ENCODE results near the gene ZNF319. TPM values are rescaled to one million over a fixed set of nuclear protein-coding genes. Genes with fewer than 3 reads are reported as not detected.

Gene ZNF319
- total RNA-seq, 1 donor from 2014 or later: 3.1 TPM

DNA sequence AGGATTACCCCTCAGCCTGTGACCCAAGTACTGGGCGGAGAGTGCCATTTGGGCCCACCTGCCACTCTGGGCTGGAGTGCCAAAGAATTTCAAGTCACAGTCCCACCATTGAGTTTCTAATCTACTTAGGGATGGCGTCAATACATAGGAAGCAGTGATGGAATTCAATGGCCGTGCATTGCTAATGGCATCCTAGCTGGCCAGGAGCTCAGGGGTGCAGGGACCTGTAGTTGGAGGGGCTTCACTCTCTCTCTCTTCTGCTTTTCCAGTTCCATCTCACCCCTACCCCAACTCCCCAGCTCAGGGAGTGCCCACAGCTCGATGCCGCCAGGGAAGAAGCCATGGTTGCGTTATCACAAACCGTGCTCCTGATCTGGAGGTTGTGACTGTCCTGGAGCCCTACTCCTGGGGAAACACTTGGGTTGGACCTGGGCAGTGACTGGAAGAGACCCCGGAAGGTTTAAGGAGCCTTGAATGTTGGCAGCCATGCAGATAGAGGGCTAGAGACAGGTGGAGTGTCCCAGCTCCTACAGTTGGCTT is 27.5 kb upstream of the ZNF319 start:
- peak overlapping the region; percentile 2 to 41 (median 5) for H3K4me3 ChIP-seq (ENCODE audit: low read length in 3 of 3)
- H3K4me1 ChIP-seq (ENCODE audit: control insufficient read depth in 3 of 3, insufficient read depth in 3 of 3, low read length in 3 of 3): peaks cover 57 to 69% (median 60%) of the 10 kb centered on the region in 3 donors
- H3K27me3 ChIP-seq (ENCODE audit: control insufficient read depth in 3 of 3, insufficient read depth in 3 of 3, low read length in 3 of 3): no peaks in the 10 kb centered on the region
- peaks cover 0 to 2% (median 0%) of the 10 kb centered on the region in 3 donors for H3K36me3 ChIP-seq (ENCODE audit: control insufficient read depth in 3 of 3, insufficient read depth in 3 of 3, low read length in 3 of 3)
- no peak overlapping the region for H3K9ac ChIP-seq (ENCODE audit: low read depth in 1 of 3, low read length in 3 of 3)
- H3K27ac ChIP-seq (ENCODE audit: low read depth, low read length): no peak overlapping the region
- no peaks in the 10 kb centered on the region for H3K9me3 ChIP-seq (ENCODE audit: control insufficient read depth in 3 of 3, low read length in 3 of 3)

DNA sequence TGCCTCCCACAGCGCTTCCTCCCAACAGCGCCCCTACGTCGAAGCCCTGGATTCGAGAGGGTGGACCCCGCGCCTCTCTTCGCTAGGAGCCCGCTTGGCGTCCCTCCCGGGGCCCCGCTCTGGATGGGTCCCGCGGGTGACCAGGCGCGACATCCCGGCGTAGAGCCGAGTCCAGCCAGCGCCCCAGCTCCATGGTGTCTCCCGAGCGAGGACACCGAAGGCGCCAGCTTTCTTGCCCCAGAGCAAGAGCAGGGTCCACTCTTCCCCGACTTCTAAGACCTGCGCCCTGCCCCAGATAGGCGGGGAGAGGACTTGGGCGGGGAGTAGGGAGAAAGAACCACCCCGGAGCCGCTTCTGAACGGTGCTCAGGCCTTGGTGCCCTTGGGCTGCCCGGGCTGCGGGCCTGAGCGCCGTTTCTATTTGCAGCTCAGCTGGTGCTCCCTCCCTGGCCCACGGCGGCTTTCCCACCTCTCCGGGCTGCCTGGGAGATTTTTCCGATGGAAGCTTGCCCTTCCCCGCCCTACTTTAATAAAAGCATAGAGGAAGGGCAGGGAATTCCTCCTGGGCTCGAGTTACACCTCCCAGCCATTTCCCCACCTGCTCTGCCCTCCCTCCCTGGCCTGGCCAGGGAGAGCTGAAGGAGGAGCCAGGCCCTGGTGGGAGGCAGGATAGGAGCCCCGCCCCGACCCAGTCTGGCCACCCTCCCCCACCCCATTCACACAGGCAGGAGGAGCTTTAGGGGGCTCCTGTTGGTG is 26.9 kb upstream of the ZNF319 start:
- Histone ChIP-seq H3K4me3 (ENCODE audit: low read length in 3 of 3) (peak overlapping the region; percentile 72 to 83 (median 82)), H3K9ac (ENCODE audit: low read depth in 1 of 3, low read length in 3 of 3) (peak overlapping the region; percentile 69 to 82 (median 74)), H3K27me3 (ENCODE audit: control insufficient read depth in 3 of 3, insufficient read depth in 3 of 3, low read length in 3 of 3) (no peaks in the 10 kb centered on the region), H3K9me3 (ENCODE audit: control insufficient read depth in 3 of 3, low read length in 3 of 3) (no peaks in the 10 kb centered on the region), H3K36me3 (ENCODE audit: control insufficient read depth in 3 of 3, insufficient read depth in 3 of 3, low read length in 3 of 3) (peaks cover 0 to 2% (median 0%) of the 10 kb centered on the region in 3 donors), H3K4me1 (ENCODE audit: control insufficient read depth in 3 of 3, insufficient read depth in 3 of 3, low read length in 3 of 3) (peaks cover 58 to 72% (median 62%) of the 10 kb centered on the region in 3 donors), H3K27ac (ENCODE audit: low read depth, low read length) (peak overlapping the region; percentile 84)

DNA sequence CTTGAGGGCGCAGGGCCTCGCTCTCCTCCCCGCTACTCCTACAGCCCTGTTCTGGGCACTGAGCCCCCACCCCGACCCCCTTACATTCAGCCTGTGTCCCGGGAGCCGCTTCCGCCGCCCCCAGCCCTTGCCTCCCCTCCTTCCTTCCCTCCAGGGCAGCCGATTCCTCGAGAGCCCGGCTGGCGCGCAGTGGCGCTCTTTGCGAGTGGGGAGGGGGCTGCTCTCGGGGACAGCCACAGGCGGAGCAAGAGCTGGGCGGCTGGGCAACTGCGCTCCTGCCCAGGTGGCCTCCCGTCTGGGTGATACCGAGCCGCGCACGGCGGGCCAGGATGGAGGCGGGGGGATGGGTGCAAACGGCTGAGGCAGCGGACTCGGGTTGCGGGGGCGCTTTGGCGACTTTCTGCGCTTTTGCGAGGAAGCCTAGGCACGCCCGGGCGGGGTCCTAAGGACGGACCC is 26.3 kb upstream of the ZNF319 start:
- Histone ChIP-seq H3K4me3 (ENCODE audit: low read length in 3 of 3) (peak overlapping the region; percentile 72 to 83 (median 82)), H3K27me3 (ENCODE audit: control insufficient read depth in 3 of 3, insufficient read depth in 3 of 3, low read length in 3 of 3) (no peaks in the 10 kb centered on the region), H3K27ac (ENCODE audit: low read depth, low read length) (peak overlapping the region; percentile 84), H3K36me3 (ENCODE audit: control insufficient read depth in 3 of 3, insufficient read depth in 3 of 3, low read length in 3 of 3) (peaks cover 0 to 2% (median 0%) of the 10 kb centered on the region in 3 donors), H3K9ac (ENCODE audit: low read depth in 1 of 3, low read length in 3 of 3) (peak overlapping the region; percentile 69 to 82 (median 74)), H3K9me3 (ENCODE audit: control insufficient read depth in 3 of 3, low read length in 3 of 3) (no peaks in the 10 kb centered on the region), H3K4me1 (ENCODE audit: control insufficient read depth in 3 of 3, insufficient read depth in 3 of 3, low read length in 3 of 3) (peaks cover 55 to 74% (median 63%) of the 10 kb centered on the region in 3 donors)

DNA sequence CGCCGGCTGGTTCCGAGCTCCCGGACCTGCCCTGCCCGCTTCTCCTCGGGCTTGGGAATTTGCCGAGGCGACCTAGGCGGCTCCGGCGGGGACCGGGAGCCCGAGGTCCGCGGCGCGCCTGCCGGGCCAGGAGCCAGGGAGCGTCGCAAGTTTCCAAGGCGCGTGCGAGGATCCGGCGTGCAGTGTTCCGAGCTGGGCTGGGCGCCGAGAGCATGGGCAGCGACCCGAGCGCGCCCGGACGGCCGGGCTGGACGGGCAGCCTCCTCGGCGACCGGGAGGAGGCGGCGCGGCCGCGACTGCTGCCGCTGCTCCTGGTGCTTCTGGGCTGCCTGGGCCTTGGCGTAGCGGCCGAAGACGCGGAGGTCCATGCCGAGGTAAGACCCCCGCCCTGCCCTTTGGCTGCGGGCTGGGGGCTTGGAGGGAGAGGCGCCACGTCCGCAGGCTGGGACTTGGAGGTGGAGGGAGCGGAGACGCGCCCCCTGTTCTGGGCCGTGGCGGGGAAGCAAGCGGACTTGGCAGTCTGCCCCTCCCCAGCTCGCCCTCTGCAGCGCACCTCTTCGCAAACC is 25.8 kb upstream of the ZNF319 start:
- H3K9ac ChIP-seq (ENCODE audit: low read depth in 1 of 3, low read length in 3 of 3): peak overlapping the region; percentile 51 to 82 (median 69)
- H3K27ac ChIP-seq (ENCODE audit: low read depth, low read length): peak overlapping the region; percentile 84
- peaks cover 0 to 2% (median 0%) of the 10 kb centered on the region in 3 donors for H3K36me3 ChIP-seq (ENCODE audit: control insufficient read depth in 3 of 3, insufficient read depth in 3 of 3, low read length in 3 of 3)
- peaks cover 55 to 72% (median 63%) of the 10 kb centered on the region in 3 donors for H3K4me1 ChIP-seq (ENCODE audit: control insufficient read depth in 3 of 3, insufficient read depth in 3 of 3, low read length in 3 of 3)
- H3K4me3 ChIP-seq (ENCODE audit: low read length in 3 of 3): peak overlapping the region; percentile 72 to 83 (median 82)
- H3K9me3 ChIP-seq (ENCODE audit: control insufficient read depth in 3 of 3, low read length in 3 of 3): no peaks in the 10 kb centered on the region
- H3K27me3 ChIP-seq (ENCODE audit: control insufficient read depth in 3 of 3, insufficient read depth in 3 of 3, low read length in 3 of 3): no peaks in the 10 kb centered on the region

DNA sequence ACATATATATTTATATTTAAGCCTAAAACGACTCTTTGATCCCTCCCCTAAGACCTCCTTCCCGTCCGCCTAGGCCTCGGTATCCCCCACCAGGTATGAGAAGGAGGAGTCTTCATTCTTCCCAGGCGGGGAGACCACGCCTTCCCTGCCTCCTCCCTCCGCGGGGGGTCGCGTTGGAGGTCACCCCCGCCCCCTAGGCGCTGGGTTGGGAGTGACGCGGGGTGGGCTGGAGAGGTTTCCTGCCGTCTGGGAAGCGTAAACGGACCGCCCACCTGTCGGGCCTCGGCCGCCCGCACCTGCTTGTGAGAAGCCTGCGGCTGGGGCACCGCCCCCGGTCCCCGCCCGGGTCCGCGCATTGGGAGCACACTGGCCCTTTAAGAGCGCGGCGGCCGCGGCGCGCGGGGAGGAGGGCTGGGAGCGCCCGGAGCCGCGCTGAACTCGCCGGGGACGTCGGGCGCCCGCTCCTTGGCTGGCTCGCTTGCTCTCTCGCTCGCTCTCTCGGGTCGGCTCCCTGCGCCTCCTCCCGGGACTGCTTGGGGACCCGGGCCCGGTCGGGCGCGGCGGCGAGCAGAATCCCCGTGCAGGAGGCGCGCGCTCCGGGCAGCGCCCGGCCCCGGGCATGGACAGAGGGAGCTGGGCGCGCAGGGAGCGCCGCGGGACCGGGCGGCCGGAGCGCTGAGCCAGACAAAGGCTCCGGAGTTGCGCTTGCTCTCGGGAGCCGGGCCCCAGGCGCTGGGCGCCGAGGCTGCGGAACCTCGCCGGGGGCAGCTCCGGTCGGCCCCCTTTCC is 25.1 kb upstream of the ZNF319 start, which contains the start of gene MMP15:
Gene MMP15, plus strand, starts transcription at position 404 of the 788 bp plus-strand sequence. CDS start 597 bp downstream, outside the sequence.
- Histone ChIP-seq H3K36me3 (ENCODE audit: control insufficient read depth in 3 of 3, insufficient read depth in 3 of 3, low read length in 3 of 3) (peaks cover 0 to 2% (median 0%) of the 10 kb centered on the region in 3 donors), H3K27me3 (ENCODE audit: control insufficient read depth in 3 of 3, insufficient read depth in 3 of 3, low read length in 3 of 3) (no peaks in the 10 kb centered on the region), H3K27ac (ENCODE audit: low read depth, low read length) (peak within 1 kb of the TSS; percentile 84), H3K9ac (ENCODE audit: low read depth in 1 of 3, low read length in 3 of 3) (peak within 1 kb of the TSS; percentile 51 to 82 (median 69)), H3K4me3 (ENCODE audit: low read length in 3 of 3) (peak within 1 kb of the TSS; percentile 72 to 83 (median 82)), H3K9me3 (ENCODE audit: control insufficient read depth in 3 of 3, low read length in 3 of 3) (no peaks in the 10 kb centered on the region), H3K4me1 (ENCODE audit: control insufficient read depth in 3 of 3, insufficient read depth in 3 of 3, low read length in 3 of 3) (peaks cover 51 to 69% (median 56%) of the 10 kb centered on the region in 3 donors)

DNA sequence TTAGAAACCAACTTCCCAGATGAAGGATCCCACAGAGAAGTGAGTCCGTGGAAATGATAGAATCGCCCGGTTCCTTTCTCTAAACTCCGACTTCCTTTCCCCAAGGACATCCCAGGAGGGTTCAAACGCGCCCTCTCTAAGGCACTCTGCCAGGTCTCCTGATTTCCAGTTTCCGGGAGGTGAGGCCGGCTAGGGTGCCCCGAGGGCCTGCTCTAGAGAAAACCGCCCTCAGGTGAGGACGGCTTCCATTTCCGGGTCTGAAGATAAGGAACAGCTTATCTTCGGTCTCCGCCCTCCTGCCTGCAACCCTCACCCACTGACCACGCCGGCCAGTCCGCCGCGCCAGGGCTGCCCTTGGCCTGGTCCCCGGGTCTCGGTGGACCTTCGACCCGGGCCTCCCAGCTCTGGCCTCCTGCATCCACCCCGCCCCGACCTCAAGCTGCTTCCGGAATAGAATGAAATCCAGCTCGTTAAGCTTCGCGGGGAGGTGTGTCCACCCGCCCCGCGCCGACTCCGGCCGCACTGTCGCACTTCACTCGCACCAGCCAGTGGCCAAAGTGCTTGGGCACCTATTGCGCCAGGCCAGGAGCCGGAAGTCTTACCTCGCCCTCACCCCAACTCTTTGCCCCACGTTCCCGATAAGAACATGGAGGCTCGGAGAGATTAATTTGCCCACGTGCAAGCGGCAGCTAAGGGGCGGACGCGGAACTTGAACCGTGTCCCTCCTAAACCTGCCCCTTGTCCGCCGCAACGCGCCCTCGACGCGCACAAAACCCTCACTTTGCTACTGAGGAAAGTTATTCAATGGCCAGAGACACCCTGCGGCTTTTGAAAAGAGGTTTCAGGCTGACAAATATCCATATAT is 24.2 kb upstream of the ZNF319 start:
- H3K4me3 ChIP-seq (ENCODE audit: low read length in 3 of 3): peak overlapping the region; percentile 68 to 83 (median 82)
- no peaks in the 10 kb centered on the region for H3K27me3 ChIP-seq (ENCODE audit: control insufficient read depth in 3 of 3, insufficient read depth in 3 of 3, low read length in 3 of 3)
- peak overlapping the region; percentile 51 to 82 (median 69) for H3K9ac ChIP-seq (ENCODE audit: low read depth in 1 of 3, low read length in 3 of 3)
- peaks cover 3 to 7% (median 5%) of the 10 kb centered on the region in 3 donors for H3K36me3 ChIP-seq (ENCODE audit: control insufficient read depth in 3 of 3, insufficient read depth in 3 of 3, low read length in 3 of 3)
- H3K27ac ChIP-seq (ENCODE audit: low read depth, low read length): no peak overlapping the region
- H3K4me1 ChIP-seq (ENCODE audit: control insufficient read depth in 3 of 3, insufficient read depth in 3 of 3, low read length in 3 of 3): peaks cover 44 to 61% (median 51%) of the 10 kb centered on the region in 3 donors
- no peaks in the 10 kb centered on the region for H3K9me3 ChIP-seq (ENCODE audit: control insufficient read depth in 3 of 3, low read length in 3 of 3)

DNA sequence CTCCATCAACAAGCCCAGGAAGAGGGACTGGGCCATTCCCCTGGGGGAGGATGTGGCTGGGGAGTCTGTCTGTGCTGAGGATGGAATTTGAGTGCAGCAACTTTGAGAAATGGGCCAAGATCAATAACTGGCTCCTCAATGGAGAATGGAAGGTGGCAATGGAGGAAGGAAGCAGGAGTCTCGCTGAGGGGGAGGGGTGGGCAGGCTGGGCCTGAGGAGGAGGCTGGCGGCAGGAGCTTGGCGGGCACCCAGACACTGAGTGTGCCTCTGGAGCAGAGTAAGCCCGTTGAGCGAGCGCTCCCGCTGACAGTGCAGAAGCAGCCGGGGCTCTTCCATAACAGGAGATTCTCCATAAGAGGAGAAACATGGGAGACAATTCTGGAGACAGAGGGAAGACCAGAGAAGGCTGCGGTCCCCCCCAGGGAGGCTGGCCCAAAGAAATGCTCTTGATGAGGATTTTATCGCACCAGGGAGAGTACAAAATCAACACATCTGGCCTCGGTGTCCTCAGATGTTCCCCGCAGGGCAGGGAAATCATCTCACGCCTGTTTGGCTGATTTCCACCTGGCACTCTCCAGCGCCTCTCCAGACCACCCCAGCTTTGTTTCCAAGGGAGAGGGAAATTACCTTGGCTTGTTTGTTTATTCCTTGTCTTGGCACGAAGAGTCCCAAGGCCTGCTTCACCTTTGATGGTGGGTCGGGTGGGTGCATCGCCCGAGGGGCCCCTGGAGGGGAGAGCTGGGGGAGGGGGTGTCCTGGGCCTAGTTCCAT is 22.3 kb upstream of the ZNF319 start:
- no peak overlapping the region for H3K9ac ChIP-seq (ENCODE audit: low read depth in 1 of 3, low read length in 3 of 3)
- no peaks in the 10 kb centered on the region for H3K9me3 ChIP-seq (ENCODE audit: control insufficient read depth in 3 of 3, low read length in 3 of 3)
- H3K4me1 ChIP-seq (ENCODE audit: control insufficient read depth in 3 of 3, insufficient read depth in 3 of 3, low read length in 3 of 3): peaks cover 25 to 43% (median 33%) of the 10 kb centered on the region in 3 donors
- H3K27me3 ChIP-seq (ENCODE audit: control insufficient read depth in 3 of 3, insufficient read depth in 3 of 3, low read length in 3 of 3): no peaks in the 10 kb centered on the region
- peaks cover 7 to 13% (median 8%) of the 10 kb centered on the region in 3 donors for H3K36me3 ChIP-seq (ENCODE audit: control insufficient read depth in 3 of 3, insufficient read depth in 3 of 3, low read length in 3 of 3)
- H3K27ac ChIP-seq (ENCODE audit: low read depth, low read length): no peak overlapping the region
- no peak overlapping the region for H3K4me3 ChIP-seq (ENCODE audit: low read length in 3 of 3)

DNA sequence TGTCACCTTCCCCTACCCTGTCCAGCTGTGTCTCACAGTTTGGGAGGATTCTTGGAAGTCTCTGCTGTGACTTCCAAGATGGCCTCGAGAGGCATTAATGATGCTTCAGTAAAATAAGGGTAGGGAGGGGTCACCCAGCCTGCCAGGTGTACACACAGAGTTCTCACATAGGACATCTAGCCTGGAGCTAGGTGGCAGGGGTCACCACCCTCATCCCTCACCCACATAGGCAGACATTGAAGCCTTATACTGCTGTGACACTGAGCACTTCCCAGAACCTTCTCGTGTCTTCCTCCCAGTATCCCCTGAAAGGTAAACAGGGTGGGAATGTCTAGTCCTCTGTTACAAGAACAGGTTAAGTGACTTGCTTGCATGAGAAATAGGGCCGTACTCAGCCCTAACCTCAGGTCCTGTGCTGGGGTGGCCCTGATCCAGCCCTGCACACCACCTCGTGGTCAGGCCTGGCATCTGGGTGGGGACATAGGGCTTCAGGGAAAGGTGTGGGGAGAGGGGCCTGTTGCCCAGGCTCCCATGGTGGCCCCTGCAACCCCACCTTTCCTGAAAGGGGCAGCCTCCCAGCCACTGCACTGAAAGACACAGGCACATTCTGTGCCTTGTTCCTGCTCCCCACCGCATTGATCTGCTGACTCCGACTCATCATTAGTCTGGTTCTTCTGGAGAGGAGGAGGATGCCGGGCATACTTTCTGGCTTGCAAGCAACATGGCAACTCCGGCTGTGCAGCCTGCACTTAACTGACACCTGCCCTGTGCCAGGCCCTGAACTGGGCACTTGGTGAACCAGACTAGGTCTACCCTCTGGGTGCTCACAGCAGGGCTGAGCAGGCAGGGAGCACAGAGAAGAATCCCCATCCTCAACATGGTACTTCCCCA is 21.4 kb upstream of the ZNF319 start:
- H3K4me3 ChIP-seq (ENCODE audit: low read length in 3 of 3): no peak overlapping the region
- no peaks in the 10 kb centered on the region for H3K9me3 ChIP-seq (ENCODE audit: control insufficient read depth in 3 of 3, low read length in 3 of 3)
- peaks cover 21 to 35% (median 26%) of the 10 kb centered on the region in 3 donors for H3K4me1 ChIP-seq (ENCODE audit: control insufficient read depth in 3 of 3, insufficient read depth in 3 of 3, low read length in 3 of 3)
- H3K36me3 ChIP-seq (ENCODE audit: control insufficient read depth in 3 of 3, insufficient read depth in 3 of 3, low read length in 3 of 3): peaks cover 7 to 15% (median 13%) of the 10 kb centered on the region in 3 donors
- H3K27ac ChIP-seq (ENCODE audit: low read depth, low read length): no peak overlapping the region
- no peak overlapping the region for H3K9ac ChIP-seq (ENCODE audit: low read depth in 1 of 3, low read length in 3 of 3)
- H3K27me3 ChIP-seq (ENCODE audit: control insufficient read depth in 3 of 3, insufficient read depth in 3 of 3, low read length in 3 of 3): no peaks in the 10 kb centered on the region

Data from skeletal muscle tissue (tissue), 4 donors.